Measurements from ENCODE around the gene OSBPL3.

- TF ChIP-seq, protein P1, sequence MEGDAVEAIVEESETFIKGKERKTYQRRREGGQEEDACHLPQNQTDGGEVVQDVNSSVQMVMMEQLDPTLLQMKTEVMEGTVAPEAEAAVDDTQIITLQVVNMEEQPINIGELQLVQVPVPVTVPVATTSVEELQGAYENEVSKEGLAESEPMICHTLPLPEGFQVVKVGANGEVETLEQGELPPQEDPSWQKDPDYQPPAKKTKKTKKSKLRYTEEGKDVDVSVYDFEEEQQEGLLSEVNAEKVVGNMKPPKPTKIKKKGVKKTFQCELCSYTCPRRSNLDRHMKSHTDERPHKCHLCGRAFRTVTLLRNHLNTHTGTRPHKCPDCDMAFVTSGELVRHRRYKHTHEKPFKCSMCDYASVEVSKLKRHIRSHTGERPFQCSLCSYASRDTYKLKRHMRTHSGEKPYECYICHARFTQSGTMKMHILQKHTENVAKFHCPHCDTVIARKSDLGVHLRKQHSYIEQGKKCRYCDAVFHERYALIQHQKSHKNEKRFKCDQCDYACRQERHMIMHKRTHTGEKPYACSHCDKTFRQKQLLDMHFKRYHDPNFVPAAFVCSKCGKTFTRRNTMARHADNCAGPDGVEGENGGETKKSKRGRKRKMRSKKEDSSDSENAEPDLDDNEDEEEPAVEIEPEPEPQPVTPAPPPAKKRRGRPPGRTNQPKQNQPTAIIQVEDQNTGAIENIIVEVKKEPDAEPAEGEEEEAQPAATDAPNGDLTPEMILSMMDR (IDR thresholded peaks at IDR 0.05): no peak
- TF ChIP-seq EZH2 (IDR thresholded peaks at IDR 0.05) (no peak), EZH2phosphoT487 (IDR thresholded peaks at IDR 0.05) (no peak)
These were observed 11.4 kb upstream of the OSBPL3 start for GRCh38 chr7:24991353-24991752.

Data from neural progenitor cell (in vitro differentiated cells).